Measurements from ENCODE around the gene SPATA31C1. TPM values are rescaled to one million over a fixed set of nuclear protein-coding genes. Genes with fewer than 3 reads are reported as not detected.

The SPATA31C1 gene
- total and polyA plus RNA-seq, 2 donors (not counting 1 experiment from before 2014, with no cell fraction given): not detected

GRCh38 chr9:87874304-87874623, 43.5 kb upstream of the SPATA31C1 start:
- no peaks in the 10 kb centered on the region for H3K4me1 ChIP-seq (ENCODE audit: control insufficient read depth in 2 of 2, insufficient read depth in 2 of 2, low read length in 2 of 2)
- H3K9ac ChIP-seq (ENCODE audit: low read length): no peak overlapping the region
- no peaks in the 10 kb centered on the region for H3K27me3 ChIP-seq (replicated peaks in 1 of 4; ENCODE audit: control extremely low read depth in 1 of 4, control insufficient read depth in 3 of 4, insufficient read depth in 4 of 4, low read length in 3 of 4)
- ChIA-PET CTCF (no interaction called here), POLR2A (no interaction called here)
- H3K4me2 ChIP-seq (replicated peaks; ENCODE audit: low read depth, low read length, poor library complexity, severe bottlenecking): no peak overlapping the region
- no peaks in the 10 kb centered on the region for H3K9me3 Mint-ChIP-seq (ENCODE audit: insufficient read depth)
- DNase-seq (no peak), ATAC-seq (ENCODE audit: low read depth) (no peak)
- peaks cover 0 to 12% (median 0%) of the 10 kb centered on the region in 3 donors for H3K9me3 ChIP-seq (ENCODE audit: control extremely low read depth in 1 of 3, control insufficient read depth in 2 of 3, insufficient read depth in 1 of 3, low read length in 2 of 3)
- no peak overlapping the region for H3K4me3 ChIP-seq (ENCODE audit: control extremely low read depth in 1 of 5, extremely low read depth in 1 of 5, insufficient read depth in 1 of 5, low read depth in 2 of 5, low read length in 4 of 5)
- no peak overlapping the region for H2AFZ ChIP-seq (ENCODE audit: insufficient read depth, low read depth, low read length, poor library complexity, severe bottlenecking)
- H4K20me1 ChIP-seq (ENCODE audit: control insufficient read depth, insufficient read depth, low read length, poor library complexity, severe bottlenecking): no peaks in the 10 kb centered on the region
- H3K36me3 ChIP-seq (replicated peaks in 1 of 2; ENCODE audit: control extremely low read depth in 1 of 2, control insufficient read depth in 1 of 2, extremely low read depth in 1 of 2, insufficient read depth in 2 of 2, low read length in 1 of 2): no peaks in the 10 kb centered on the region
- no peaks in the 10 kb centered on the region for H3K79me2 ChIP-seq (ENCODE audit: control insufficient read depth, insufficient read depth, low read length)
- H3K27ac Mint-ChIP-seq: no peak overlapping the region
- H3K27me3 Mint-ChIP-seq: no peaks in the 10 kb centered on the region
- TF ChIP-seq CTCF (IDR thresholded peaks at IDR 0.05) (no peak), EZH2 (IDR thresholded peaks at IDR 0.05; ENCODE audit: borderline replicate concordance, insufficient read depth, low read depth, low read length, poor library complexity, severe bottlenecking) (no peak)
- 81% methylated on average over 7 of the region's 7 CpGs for WGBS (ENCODE audit: insufficient coverage)
- no peak overlapping the region for H3K4me3 Mint-ChIP-seq
- no peak overlapping the region for H3K27ac ChIP-seq (ENCODE audit: low read length in 2 of 2)
- intact Hi-C loops (cut with micrococcal nuclease): no loop called here
- H3K4me1 Mint-ChIP-seq: no peaks in the 10 kb centered on the region

GRCh38 chr9:87875060-87875459, 42.7 kb upstream of the SPATA31C1 start:
- Mint-ChIP-seq H3K9me3 (ENCODE audit: insufficient read depth) (no peaks in the 10 kb centered on the region), H3K27me3 (no peaks in the 10 kb centered on the region), H3K4me3 (no peak overlapping the region), H3K27ac (no peak overlapping the region), H3K4me1 (no peaks in the 10 kb centered on the region)
- no peaks in the 10 kb centered on the region for H3K36me3 ChIP-seq (replicated peaks in 1 of 2; ENCODE audit: control extremely low read depth in 1 of 2, control insufficient read depth in 1 of 2, extremely low read depth in 1 of 2, insufficient read depth in 2 of 2, low read length in 1 of 2)
- H3K4me1 ChIP-seq (ENCODE audit: control insufficient read depth in 2 of 2, insufficient read depth in 2 of 2, low read length in 2 of 2): no peaks in the 10 kb centered on the region
- no peak overlapping the region for H3K27ac ChIP-seq (ENCODE audit: low read length in 2 of 2)
- H3K9me3 ChIP-seq (ENCODE audit: control extremely low read depth in 1 of 3, control insufficient read depth in 2 of 3, insufficient read depth in 1 of 3, low read length in 2 of 3): peaks cover 0 to 9% (median 0%) of the 10 kb centered on the region in 3 donors
- ATAC-seq (ENCODE audit: low read depth): no peak
- TF ChIP-seq CTCF (IDR thresholded peaks at IDR 0.05) (no peak), EZH2 (IDR thresholded peaks at IDR 0.05; ENCODE audit: borderline replicate concordance, insufficient read depth, low read depth, low read length, poor library complexity, severe bottlenecking) (no peak)
- ChIA-PET POLR2A (no interaction called here), CTCF (no interaction called here)
- H3K79me2 ChIP-seq (ENCODE audit: control insufficient read depth, insufficient read depth, low read length): no peaks in the 10 kb centered on the region
- H2AFZ ChIP-seq (ENCODE audit: insufficient read depth, low read depth, low read length, poor library complexity, severe bottlenecking): no peak overlapping the region
- no peak for DNase-seq
- no peaks in the 10 kb centered on the region for H4K20me1 ChIP-seq (ENCODE audit: control insufficient read depth, insufficient read depth, low read length, poor library complexity, severe bottlenecking)
- H3K4me2 ChIP-seq (replicated peaks; ENCODE audit: low read depth, low read length, poor library complexity, severe bottlenecking): no peak overlapping the region
- no peak overlapping the region for H3K4me3 ChIP-seq (ENCODE audit: control extremely low read depth in 1 of 5, extremely low read depth in 1 of 5, insufficient read depth in 1 of 5, low read depth in 2 of 5, low read length in 4 of 5)
- no peaks in the 10 kb centered on the region for H3K27me3 ChIP-seq (replicated peaks in 1 of 4; ENCODE audit: control extremely low read depth in 1 of 4, control insufficient read depth in 3 of 4, insufficient read depth in 4 of 4, low read length in 3 of 4)
- no peak overlapping the region for H3K9ac ChIP-seq (ENCODE audit: low read length)
- intact Hi-C loops (cut with micrococcal nuclease): no loop called here
